ENCODE results near the gene AS3MT.
A peak's percentile ranks its signal among the peaks of the same experiment; 100 is the strongest.

DNA sequence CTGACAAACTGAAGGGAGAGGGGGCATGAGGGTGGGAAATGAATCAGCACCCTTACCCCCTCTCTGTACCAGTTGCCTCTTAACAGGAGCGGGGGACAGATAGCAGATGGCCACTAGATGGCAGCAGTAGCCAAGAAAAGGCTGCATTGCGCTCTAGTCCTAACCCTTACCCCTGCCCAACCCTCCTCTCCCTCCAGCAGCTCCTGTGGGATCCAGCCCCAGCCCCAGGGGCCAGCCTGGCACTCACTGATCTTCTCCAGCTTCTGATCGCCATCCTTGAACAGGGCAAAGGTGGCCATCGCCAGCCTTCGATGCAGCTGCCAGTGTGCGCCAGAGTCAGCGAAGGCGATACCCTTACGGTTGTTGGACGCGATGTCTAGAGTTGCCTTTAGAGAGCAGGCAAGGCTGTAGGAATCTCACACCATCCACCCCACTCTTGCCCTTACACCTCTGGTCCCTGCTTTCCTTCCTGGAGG is 34.2 kb upstream of the AS3MT start:
- no peak for TF ChIP-seq POLR2A (IDR thresholded peaks at IDR 0.05)
- peak; percentile 84 to 95 (median 89) for TF ChIP-seq CTCF (IDR thresholded peaks at IDR 0.05)

All from right lobe of liver (tissue), 4 donors.